HEK293 (cell line): Measurements from ENCODE around the gene GNAS.

ENCODE experiments used
- CTCF ChIA-PET: fragments of 350-600 bp; formaldehyde crosslinking; extraction: SDS; loops from one replicate; lab custom pipeline; 2021; ENCODE audit warnings: antibody characterized with exemption; lab: Yijun Ruan, JAX
- POLR2A ChIA-PET: fragments of 300-600 bp; formaldehyde crosslinking; extraction: SDS; loops from one replicate; lab custom pipeline; 2020; ENCODE audit warnings: antibody characterized with exemption, inconsistent platforms; lab: Yijun Ruan, JAX
- H3K27ac ChIP-seq: fragments of 200-500 bp; sonication (Bioruptor generic); 2 replicates; pipeline ENCODE4 v1.5.1; 2014; ENCODE audit warnings: low read depth, low read length, control low read depth, inconsistent platforms; ENCODE audit errors: extremely low read depth
- H3K36me3 ChIP-seq, 2 experiments: fragments of 200-500 bp in 1 of 2; sonication (Bioruptor generic) in 1 of 2; 1 replicate in 1 of 2; 2 replicates in 1 of 2; pipeline ENCODE4 v1.5.1; 2014 to 2017; ENCODE audit warnings: inconsistent platforms in 2 of 2, low read length in 2 of 2; ENCODE audit not compliant: control insufficient read depth in 2 of 2, insufficient read depth in 1 of 2
- H3K4me1 ChIP-seq: fragments of 200-500 bp; sonication (Bioruptor generic); 2 replicates; pipeline ENCODE4 v1.5.1; 2014; ENCODE audit warnings: mild to moderate bottlenecking, low read length, inconsistent platforms; ENCODE audit not compliant: control insufficient read depth, insufficient read depth
- H3K4me3 ChIP-seq: 2 replicates; pipeline ENCODE4 v1.5.1; 2011; ENCODE audit warnings: low read depth, mild to moderate bottlenecking, control low read depth, low read length, moderate library complexity
- H3K9me3 ChIP-seq: fragments of 200-500 bp; sonication (Bioruptor generic); 2 replicates; pipeline ENCODE4 v1.5.1; 2014; ENCODE audit warnings: low read depth, low read length, inconsistent platforms; ENCODE audit not compliant: control insufficient read depth, insufficient read depth
- BCL11A ChIP-seq: fragments of 450-650 bp; formaldehyde crosslinking; IDR thresholded peaks from 2 replicates; pipeline ENCODE4 v1.5.1; 2016; ENCODE audit warnings: low read depth, missing biosample characterization, missing genetic modification characterization
- FEZF1 ChIP-seq: fragments of 450-650 bp; formaldehyde crosslinking; IDR thresholded peaks from 2 replicates; pipeline ENCODE4 v1.5.1; 2016; ENCODE audit warnings: missing biosample characterization, missing genetic modification characterization
- GLI2 ChIP-seq: fragments of 450-650 bp; formaldehyde crosslinking; IDR thresholded peaks from 2 replicates; pipeline ENCODE4; 2017; ENCODE audit warnings: missing biosample characterization, missing genetic modification characterization, low read depth, borderline replicate concordance
- KLF10 ChIP-seq: fragments of 450-650 bp; IDR thresholded peaks from 2 replicates; pipeline ENCODE4 v1.5.1; 2018; ENCODE audit warnings: missing biosample characterization, mild to moderate bottlenecking, missing genetic modification characterization
- OVOL3 ChIP-seq: fragments of 450-650 bp; formaldehyde crosslinking; IDR thresholded peaks from 2 replicates; pipeline ENCODE4 v1.5.1; 2016; ENCODE audit warnings: missing biosample characterization, missing genetic modification characterization
- PATZ1 ChIP-seq: fragments of 450-650 bp; formaldehyde crosslinking; IDR thresholded peaks from 2 replicates; pipeline ENCODE4 v1.5.1; 2016; ENCODE audit warnings: missing biosample characterization, missing genetic modification characterization
- REPIN1 ChIP-seq: fragments of 450-650 bp; formaldehyde crosslinking; IDR thresholded peaks from 2 replicates; pipeline ENCODE4 v1.5.1; 2017; ENCODE audit warnings: missing biosample characterization, missing genetic modification characterization, low read depth
- REST ChIP-seq: fragments of 450-650 bp; formaldehyde crosslinking; IDR thresholded peaks from 2 replicates; pipeline ENCODE4 v1.5.1; 2016; ENCODE audit warnings: missing biosample characterization, missing genetic modification characterization
- ZNF10 ChIP-seq: fragments of 450-650 bp; formaldehyde crosslinking; IDR thresholded peaks from 2 replicates; pipeline ENCODE4 v1.5.1; 2017; ENCODE audit warnings: missing biosample characterization, missing genetic modification characterization
- ZNF184 ChIP-seq: fragments of 450-650 bp; IDR thresholded peaks from 2 replicates; pipeline ENCODE4 v1.5.1; 2018; ENCODE audit warnings: missing biosample characterization, mild to moderate bottlenecking, missing genetic modification characterization
- ZNF214 ChIP-seq: fragments of 450-650 bp; formaldehyde crosslinking; IDR thresholded peaks from 2 replicates; pipeline ENCODE4 v1.5.1; 2017; ENCODE audit warnings: missing biosample characterization, mild to moderate bottlenecking, missing genetic modification characterization, borderline replicate concordance
- ZNF501 ChIP-seq: fragments of 450-650 bp; formaldehyde crosslinking; IDR thresholded peaks from 2 replicates; pipeline ENCODE4 v1.5.1; 2016; ENCODE audit warnings: missing biosample characterization, missing genetic modification characterization
- ZNF768 ChIP-seq: fragments of 450-650 bp; formaldehyde crosslinking; IDR thresholded peaks from 2 replicates; pipeline ENCODE4 v1.5.1; 2018; ENCODE audit warnings: missing biosample characterization, mild to moderate bottlenecking, missing genetic modification characterization
- TF ChIP-seq, protein P1 (sequence below): fragments of 450-650 bp; formaldehyde crosslinking; IDR thresholded peaks from 2 replicates; pipeline ENCODE4 v1.5.1; 2016; ENCODE audit warnings: missing biosample characterization, missing genetic modification characterization, borderline replicate concordance

The GNAS gene

DNA sequence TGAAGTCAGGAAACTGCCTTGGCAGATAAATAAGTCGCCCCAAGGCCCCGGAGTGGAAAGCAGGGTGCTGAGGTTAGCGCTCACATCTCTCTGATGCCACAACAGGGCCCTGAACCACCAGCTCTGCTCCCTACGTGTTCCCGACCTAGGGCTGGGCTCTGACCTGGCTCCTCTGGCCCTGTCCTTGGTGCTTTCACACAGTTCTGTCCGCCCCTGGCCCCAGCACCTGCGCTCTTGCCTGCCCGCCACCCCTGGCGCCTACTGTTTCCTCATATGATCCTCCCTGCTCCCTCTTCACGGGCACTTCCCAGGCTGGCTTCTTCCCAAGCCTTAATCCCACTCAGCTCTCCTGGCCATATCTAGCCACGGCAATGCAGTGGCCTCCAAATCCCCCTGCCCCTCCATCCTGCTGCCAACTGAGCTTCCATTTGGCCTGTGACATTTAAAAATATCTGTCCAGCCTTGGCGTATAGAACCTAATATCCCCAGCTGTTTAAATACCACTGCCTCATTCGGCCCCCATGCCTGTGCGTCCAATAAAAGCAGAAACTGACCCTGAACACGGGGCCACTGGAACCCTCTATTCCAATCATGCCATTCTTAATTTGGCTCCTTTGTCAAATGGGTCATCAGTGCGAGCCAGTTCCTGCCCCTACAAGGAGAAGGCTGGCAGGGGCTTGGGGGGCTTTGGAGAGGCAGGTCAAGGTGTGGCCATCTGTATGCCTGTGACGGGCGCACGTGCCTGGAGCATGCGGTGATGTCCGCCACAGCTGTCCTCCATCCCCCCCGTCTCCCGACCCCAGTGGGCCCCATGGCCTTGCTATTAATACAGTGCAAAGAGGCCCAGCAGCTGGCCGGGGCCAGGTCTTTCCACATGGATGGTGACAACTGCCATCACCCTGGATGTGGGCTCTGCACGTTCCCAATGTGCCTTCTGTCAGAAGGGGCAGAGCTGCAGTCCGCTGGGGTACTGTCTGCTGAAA, 29.5 kb upstream of the GNAS start:
- POLR2A ChIA-PET, result no interaction called here
- Histone ChIP-seq H3K9me3 (no peaks in the 10 kb centered on the region), H3K36me3 (peaks cover 0 to 92% of the 10 kb centered on the region in 2 experiments; a peak in 1 of 3 replicates), H3K4me1 (no peaks in the 10 kb centered on the region), H3K27ac (no peak overlapping the region), H3K4me3 (no peak overlapping the region)
- TF ChIP-seq REST (tag by site-specific recombination) (0 out of 2 replicates have a peak, but pooled peaks have one; percentile 32), REPIN1 (no peak)
- CTCF ChIA-PET, result no interaction called here

GRCh38 chr20:58824843-58825242, 27.7 kb upstream of the GNAS start:
- H3K36me3 ChIP-seq, result peaks cover 0 to 75% of the 10 kb centered on the region in 2 experiments; a peak in 1 of 3 replicates
- no peak overlapping the region for H3K27ac ChIP-seq
- POLR2A ChIA-PET, result no interaction called here
- no peak overlapping the region for H3K4me3 ChIP-seq
- H3K9me3 ChIP-seq, result no peaks in the 10 kb centered on the region
- H3K4me1 ChIP-seq, result no peaks in the 10 kb centered on the region
- TF ChIP-seq PATZ1 (tag by site-specific recombination) (no peak), OVOL3 (tag by site-specific recombination) (no peak), GLI2 (tag by site-specific recombination) (no peak), KLF10 (tag by site-specific recombination) (no peak), ZNF184 (tag by site-specific recombination) (no peak), FEZF1 (tag by site-specific recombination) (no peak), ZNF768 (no peak), ZNF214 (no peak), ZNF10 (tag by site-specific recombination) (no peak), ZNF501 (tag by site-specific recombination) (no peak), BCL11A (tag by site-specific recombination) (no peak)
- TF ChIP-seq, protein P1, sequence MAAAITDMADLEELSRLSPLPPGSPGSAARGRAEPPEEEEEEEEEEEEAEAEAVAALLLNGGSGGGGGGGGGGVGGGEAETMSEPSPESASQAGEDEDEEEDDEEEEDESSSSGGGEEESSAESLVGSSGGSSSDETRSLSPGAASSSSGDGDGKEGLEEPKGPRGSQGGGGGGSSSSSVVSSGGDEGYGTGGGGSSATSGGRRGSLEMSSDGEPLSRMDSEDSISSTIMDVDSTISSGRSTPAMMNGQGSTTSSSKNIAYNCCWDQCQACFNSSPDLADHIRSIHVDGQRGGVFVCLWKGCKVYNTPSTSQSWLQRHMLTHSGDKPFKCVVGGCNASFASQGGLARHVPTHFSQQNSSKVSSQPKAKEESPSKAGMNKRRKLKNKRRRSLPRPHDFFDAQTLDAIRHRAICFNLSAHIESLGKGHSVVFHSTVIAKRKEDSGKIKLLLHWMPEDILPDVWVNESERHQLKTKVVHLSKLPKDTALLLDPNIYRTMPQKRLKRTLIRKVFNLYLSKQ, result no peak
- TF ChIP-seq, all 188 proteins: peak for 0
- CTCF ChIA-PET, result no interaction called here
